Heart left ventricle (tissue), 16 donors: ENCODE data around the gene TSC1. TPM values are rescaled to one million over a fixed set of nuclear protein-coding genes. Genes with fewer than 3 reads are reported as not detected.
A peak's percentile ranks its signal among the peaks of the same experiment; 100 is the strongest.

Experiments used
- ATAC-seq, 4 donors: fragments of 200-7000 bp; cut with Tn5 transposase; one replicate each; pipeline ENCODE4 v1.9.1; 2020 to 2022; ENCODE audit warnings: moderate library complexity in 4 of 4, mild to moderate bottlenecking in 3 of 4, moderate number of reproducible peaks in 1 of 4
- DNase-seq, 5 donors: peaks; one replicate each; pipeline ENCODE4 v3.0.0-alpha.2; 2020
- H3K27ac ChIP-seq, 12 donors: fragments of 200-600 bp; sonication (generic) in 4 of 12; one replicate each; pipeline versions ENCODE4 v1.5.0 to v1.8.0; 2016 to 2022; ENCODE audit warnings: mild to moderate bottlenecking in 2 of 12
- H3K27me3 ChIP-seq, 9 donors: fragments of 200-600 bp; sonication (generic) in 2 of 9; one replicate each; pipeline versions ENCODE4 v1.5.1 to v1.8.0; 2016 to 2022; ENCODE audit warnings: mild to moderate bottlenecking in 3 of 9
- H3K36me3 ChIP-seq, 9 donors: fragments of 200-600 bp; sonication (generic) in 2 of 9; one replicate each; pipeline versions ENCODE4 v1.5.0 to v1.8.0; 2018 to 2022; ENCODE audit warnings: mild to moderate bottlenecking in 2 of 9
- H3K4me1 ChIP-seq, 12 donors: fragments of 200-600 bp; sonication (generic) in 4 of 12; one replicate each; pipeline versions ENCODE4 v1.5.0 to v1.8.0; 2016 to 2022; ENCODE audit warnings: mild to moderate bottlenecking in 3 of 12
- H3K4me3 ChIP-seq, 12 donors: fragments of 200-600 bp; sonication (generic) in 4 of 12; one replicate each; pipeline versions ENCODE4 v1.5.0 to v1.8.0; 2017 to 2022; ENCODE audit warnings: mild to moderate bottlenecking in 9 of 12, moderate library complexity in 4 of 12
- H3K9me3 ChIP-seq, 12 donors: fragments of 200-600 bp; sonication (generic) in 4 of 12; one replicate each; pipeline versions ENCODE4 v1.5.0 to v1.8.0; 2016 to 2022; ENCODE audit warnings: mild to moderate bottlenecking in 1 of 12
- POLR2A ChIP-seq, 2 donors: fragments of 450-650 bp; IDR thresholded peaks; one replicate each; pipeline ENCODE4 v1.6.1; 2017; ENCODE audit warnings: antibody characterized with exemption in 2 of 2, mild to moderate bottlenecking in 2 of 2, moderate library complexity in 2 of 2
- WGBS, 4 donors: extraction: QIAGEN DNeasy Blood & Tissue Kit in 2 of 4; methylation state at CpG; one replicate each; pipeline versions ENCODE4 v1.1.5 to v1.1.7; 2013 to 2018; 5-methylcytosine and 5-hydroxymethylcytosine counted together
- intact Hi-C, 10 donors: fragments of 100-400 bp; cut with DNase I; formaldehyde crosslinking; loops; one replicate each; pipeline versions ENCODE4 v1.11.1 to v1.14.2; 2022
- polyA plus RNA-seq, 2 donors: library from polyadenylated mRNA; stranded (reverse); fragments of 200-250 nt; gene quantifications; one replicate each; pipeline ENCODE4 v1.2.3, GENCODE V29; 2013
- total RNA-seq, 9 donors: library from RNA; depleted of rRNA in 2 of 9; stranded (reverse); fragments of >200 nt in 2 of 9; fragmentation: NEBNext Ultra II Directional in 3 of 9; extraction: Animal tissue kit (Norgen Biotek cat#: 25700) in 3 of 9; gene quantifications; one replicate each; pipeline versions ENCODE4 v1.1.0 to v1.2.4, GENCODE V29; 2016 to 2023
- TF ChIP-seq, protein P1 (sequence below), 12 donors: fragments of 200-600 bp; sonication (generic) in 4 of 12; IDR thresholded peaks; one replicate each; pipeline versions ENCODE4 v1.5.0 to v1.8.0; 2018 to 2022; ENCODE audit warnings: antibody characterized with exemption in 12 of 12, mild to moderate bottlenecking in 5 of 12
- donor health status: ischemic (EF 13 %, LVEDD 7.1; RV severe dilation, severe dysfunction).
- donor health status: healthy with polysubstance abuse.
- donor health status: DM: no; HTN: yes; CAD: no.
- donor health status: DM: no; HTN: no; CAD: no.
- donor health status: ischemic (EF 25% LVEDD 6.9; RV normal size, moderate dysfunction).
- donor health status: ischemic (EF 25% LVEDD 5.7; RV mildly dilated, moderate dysfunction).
- donor health status: healthy.
- donor health status: DM: yes; HTN: yes; CAD: no.
- donor health status: ischemic (EF 35%, LVEDD 5.7; RV mildly dilated, moderate dysfunction).
- donor health status: nonischemic (EF 11% LVEDD 7.7; RV severe dilation, severe dysfunction).
- donor health status: DM: yes; HTN: yes; CAD: no.
- donor health status: PGD.
- donor health status: ischemic (EF 29% LVEDD 5.4; RV normal size, mild dysfunction).
- donor health status: nonischemic (EF 23%, LVEDD 6.1; RV moderate dilation, normal function).

Gene TSC1
- total and polyA plus RNA-seq, 11 donors = 16.2 to 87.6 (median 52.9) TPM

DNA sequence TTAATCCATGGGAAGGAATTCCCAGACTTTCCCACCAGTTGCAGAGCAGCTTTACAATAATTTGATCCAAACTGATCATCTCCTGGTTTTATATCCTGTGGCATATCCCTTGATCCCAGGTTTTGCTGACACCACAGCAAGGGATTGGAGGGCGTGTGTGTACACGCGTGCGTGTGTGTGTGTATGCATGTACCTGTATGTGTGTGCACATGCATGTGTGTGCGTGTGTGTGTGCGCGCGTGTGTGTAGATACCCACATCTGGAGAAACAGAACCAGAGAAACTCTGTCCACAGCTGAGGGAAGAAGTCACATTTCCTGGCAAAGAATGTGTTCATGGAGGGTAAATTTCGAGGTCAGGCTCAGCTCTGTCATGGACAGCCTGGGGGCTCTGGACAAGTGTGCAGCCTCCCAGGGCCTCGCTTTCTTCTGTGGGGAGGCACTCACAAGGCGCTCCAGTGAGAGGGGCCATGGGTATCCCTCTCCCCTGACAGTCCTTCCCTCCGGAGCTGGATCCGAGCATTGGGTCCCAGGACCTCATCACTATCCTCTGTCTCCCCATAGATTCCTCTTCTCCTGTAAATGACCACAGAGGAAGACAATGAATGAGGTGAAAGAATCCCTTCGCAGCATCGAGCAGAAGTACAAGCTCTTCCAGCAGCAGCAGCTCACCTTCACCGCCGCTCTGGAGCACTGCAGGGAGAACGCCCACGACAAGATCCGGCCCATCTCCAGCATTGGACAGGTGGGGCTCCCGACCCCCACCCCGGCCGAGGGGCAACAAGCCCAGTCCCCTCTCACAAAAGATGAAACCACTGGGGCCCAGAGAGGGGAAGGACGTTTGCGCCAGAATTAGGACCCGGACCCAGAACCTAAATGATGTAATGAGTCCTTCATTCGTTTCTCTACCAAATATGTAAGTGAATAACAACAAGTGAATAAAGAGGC lies 60.8 kb downstream of the TSC1 start:
- no peak for ATAC-seq
- H3K36me3 ChIP-seq = peaks cover 0 to 18% (median 0%) of the 10 kb centered on the region in 9 donors
- H3K27me3 ChIP-seq = no peaks in the 10 kb centered on the region
- H3K27ac ChIP-seq = no peak overlapping the region
- H3K4me3 ChIP-seq = no peak overlapping the region
- H3K9me3 ChIP-seq = no peaks in the 10 kb centered on the region
- 91 to 93% (median 92%) methylated on average over 24 to 27 of the region's 27 CpGs for WGBS, 4 donors
- intact Hi-C loops = no loop called here
- TF ChIP-seq, protein P1, sequence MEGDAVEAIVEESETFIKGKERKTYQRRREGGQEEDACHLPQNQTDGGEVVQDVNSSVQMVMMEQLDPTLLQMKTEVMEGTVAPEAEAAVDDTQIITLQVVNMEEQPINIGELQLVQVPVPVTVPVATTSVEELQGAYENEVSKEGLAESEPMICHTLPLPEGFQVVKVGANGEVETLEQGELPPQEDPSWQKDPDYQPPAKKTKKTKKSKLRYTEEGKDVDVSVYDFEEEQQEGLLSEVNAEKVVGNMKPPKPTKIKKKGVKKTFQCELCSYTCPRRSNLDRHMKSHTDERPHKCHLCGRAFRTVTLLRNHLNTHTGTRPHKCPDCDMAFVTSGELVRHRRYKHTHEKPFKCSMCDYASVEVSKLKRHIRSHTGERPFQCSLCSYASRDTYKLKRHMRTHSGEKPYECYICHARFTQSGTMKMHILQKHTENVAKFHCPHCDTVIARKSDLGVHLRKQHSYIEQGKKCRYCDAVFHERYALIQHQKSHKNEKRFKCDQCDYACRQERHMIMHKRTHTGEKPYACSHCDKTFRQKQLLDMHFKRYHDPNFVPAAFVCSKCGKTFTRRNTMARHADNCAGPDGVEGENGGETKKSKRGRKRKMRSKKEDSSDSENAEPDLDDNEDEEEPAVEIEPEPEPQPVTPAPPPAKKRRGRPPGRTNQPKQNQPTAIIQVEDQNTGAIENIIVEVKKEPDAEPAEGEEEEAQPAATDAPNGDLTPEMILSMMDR (IDR thresholded peaks at IDR 0.05) = no peak
- no peak for TF ChIP-seq POLR2A (IDR thresholded peaks at IDR 0.05)
- no peak for DNase-seq
- peaks cover 0 to 14% (median 0%) of the 10 kb centered on the region in 12 donors for H3K4me1 ChIP-seq

DNA sequence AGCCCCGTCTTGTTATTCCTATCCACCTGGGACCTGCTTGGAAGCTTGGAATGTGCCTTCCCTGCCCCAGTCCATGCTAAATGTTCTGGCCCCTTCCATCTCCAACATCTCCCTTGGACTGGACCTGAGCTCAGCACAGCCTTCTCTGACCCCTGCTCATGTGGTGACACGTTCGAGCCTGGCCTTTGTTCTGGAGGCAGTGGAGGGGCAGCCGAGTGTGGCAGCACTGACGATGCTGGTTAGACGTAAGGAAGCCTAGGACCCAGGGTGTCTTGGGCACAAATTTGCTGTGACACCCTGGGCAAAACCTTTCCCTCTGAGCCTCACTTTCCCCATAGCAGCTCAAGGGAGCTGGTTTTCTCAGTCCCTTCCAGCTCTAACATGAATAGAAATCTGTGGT lies 61.8 kb downstream of the TSC1 start:
- TF ChIP-seq, protein P1 (IDR thresholded peaks at IDR 0.05) = no peak
- no peak for TF ChIP-seq POLR2A (IDR thresholded peaks at IDR 0.05)
- WGBS, 4 donors = 77 to 86% (median 80%) methylated on average over 6 of the region's 6 CpGs

DNA sequence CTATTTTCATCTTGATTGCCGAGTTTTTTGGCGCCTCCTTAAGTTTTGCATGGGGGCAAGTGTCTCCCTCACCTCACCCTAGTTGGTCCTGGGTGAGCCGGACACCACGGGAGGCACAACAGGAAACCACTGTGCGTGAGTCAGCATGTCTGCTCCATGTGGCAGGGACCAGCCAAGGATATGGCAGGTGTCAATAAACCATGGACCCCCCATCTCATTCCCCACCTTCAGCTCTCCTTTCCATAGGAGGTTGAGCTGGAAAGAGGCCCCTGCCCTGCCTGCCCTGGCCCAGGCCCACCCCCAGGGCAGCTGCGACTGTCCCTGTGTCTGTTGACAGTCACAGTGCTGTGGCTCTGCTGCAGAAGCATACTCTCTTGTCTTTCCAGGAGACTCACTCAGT lies 62.6 kb downstream of the TSC1 start:
- Histone ChIP-seq H3K27me3 (no peaks in the 10 kb centered on the region), H3K36me3 (peaks cover 0 to 10% (median 0%) of the 10 kb centered on the region in 9 donors), H3K4me1 (peaks cover 0 to 23% (median 5%) of the 10 kb centered on the region in 12 donors), H3K9me3 (no peaks in the 10 kb centered on the region), H3K4me3 (no peak overlapping the region), H3K27ac (no peak overlapping the region)
- ATAC-seq = no peak
- intact Hi-C loops = no loop called here
- TF ChIP-seq, protein P1 (IDR thresholded peaks at IDR 0.05) = no peak
- no peak for TF ChIP-seq POLR2A (IDR thresholded peaks at IDR 0.05)
- WGBS, 4 donors = 72 to 81% (median 80%) methylated on average over 5 to 6 of the region's 6 CpGs
- DNase-seq = no peak

More for the DNA sequence above, 61.8 kb downstream of the TSC1 start:
- no peaks in the 10 kb centered on the region for H3K9me3 ChIP-seq
- no peak overlapping the region for H3K4me3 ChIP-seq
- H3K4me1 ChIP-seq = peaks cover 0 to 20% (median 3%) of the 10 kb centered on the region in 12 donors
- no peaks in the 10 kb centered on the region for H3K27me3 ChIP-seq
- H3K27ac ChIP-seq = no peak overlapping the region
- DNase-seq = no peak
- no peak for ATAC-seq
- H3K36me3 ChIP-seq = peaks cover 0 to 10% (median 0%) of the 10 kb centered on the region in 9 donors
- intact Hi-C loops = no loop called here

DNA sequence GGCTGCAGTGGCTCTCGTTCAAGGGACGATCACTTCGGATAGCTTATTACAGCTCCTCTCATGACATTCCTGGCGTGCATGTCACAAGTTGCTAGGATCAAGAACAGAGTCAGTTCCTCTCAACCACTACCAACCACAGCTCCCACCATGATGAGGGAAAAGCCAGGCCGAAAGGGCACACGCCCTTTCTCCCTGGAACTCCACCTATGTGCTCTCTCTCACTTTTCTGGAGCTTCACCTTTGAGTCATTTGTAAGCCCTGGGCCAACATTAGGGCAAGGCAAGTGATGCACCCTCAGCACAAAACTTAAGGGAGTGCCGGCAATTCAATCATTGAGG lies 64.1 kb downstream of the TSC1 start:
- H3K27ac ChIP-seq = peak overlapping the region in 3 of 12 donors; percentile 13 to 86 (median 15)
- peaks cover 0 to 23% (median 5%) of the 10 kb centered on the region in 12 donors for H3K4me1 ChIP-seq
- intact Hi-C loops = no loop called here
- 67 to 72% (median 70%) methylated on average over 7 of the region's 7 CpGs for WGBS, 4 donors
- no peaks in the 10 kb centered on the region for H3K27me3 ChIP-seq
- no peak overlapping the region for H3K4me3 ChIP-seq
- ATAC-seq (no peak), DNase-seq (no peak)
- H3K9me3 ChIP-seq = no peaks in the 10 kb centered on the region
- H3K36me3 ChIP-seq = peaks cover 0 to 10% (median 0%) of the 10 kb centered on the region in 9 donors
- TF ChIP-seq, protein P1 (IDR thresholded peaks at IDR 0.05) = no peak
- no peak for TF ChIP-seq POLR2A (IDR thresholded peaks at IDR 0.05)
